NT2/D1 (cell line): ENCODE results near the gene ZNF561.
"Not testable (repeated sequence)": the region's sequence is repeated elsewhere in the genome, so short reads cannot be mapped to it uniquely, and the experiment has no call there.

Experiments used
- SUZ12 ChIP-seq: IDR thresholded peaks from 2 replicates; pipeline ENCODE4 v1.6.1; 2011; ENCODE audit not compliant: insufficient read length, insufficient read depth; ENCODE audit errors: extremely low read depth
- ZNF274 ChIP-seq: IDR thresholded peaks from 2 replicates; pipeline ENCODE4 v1.6.1; 2011; ENCODE audit warnings: mild to moderate bottlenecking, low read depth, low read length

DNA sequence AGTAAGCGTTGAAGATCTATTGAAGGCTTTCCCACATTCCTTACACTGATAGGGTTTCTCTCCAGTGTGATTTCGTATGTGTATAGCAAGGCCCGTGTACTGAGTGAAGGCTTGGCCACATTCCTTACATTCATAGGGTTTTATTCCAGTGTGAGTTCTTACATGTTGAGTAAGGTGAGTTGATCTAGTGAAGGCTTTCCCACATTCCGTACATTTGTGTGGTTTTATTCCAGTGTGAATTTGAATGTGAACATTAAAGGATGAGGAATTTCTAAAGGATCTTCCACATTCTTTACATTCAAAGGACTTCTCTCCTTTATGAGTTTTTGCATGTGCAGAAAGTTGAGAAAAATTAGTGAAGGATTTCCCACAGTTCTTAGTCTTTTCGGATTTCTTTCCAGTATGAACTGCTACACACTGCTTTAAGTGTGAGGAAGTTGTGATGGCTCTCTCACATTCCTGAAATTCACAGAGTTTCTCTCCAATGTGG is 32.1 kb upstream of the ZNF561 start:
- TF ChIP-seq SUZ12, result not testable (repeated sequence)
- 0 out of 2 replicates have a peak, but pooled peaks have one; percentile 14 for TF ChIP-seq ZNF274
